Keratinocyte (primary cell): ENCODE results near the gene VWA5B2. TPM values are rescaled to one million over a fixed set of nuclear protein-coding genes. Genes with fewer than 3 reads are reported as not detected.

ENCODE experiments used
- DNase-seq: peaks from one replicate; pipeline ENCODE4 v3.0.0-alpha.2; 2011; ENCODE audit warnings: low read depth, missing footprints, low spot score
- FAIRE-seq: peaks from 2 replicates; lab custom pipeline; 2011; peaks lifted over from hg19 to GRCh38; lab: Jason Lieb, UNC
- H2AFZ ChIP-seq: 2 replicates; pipeline ENCODE4 v1.6.0; 2012; ENCODE audit warnings: low read length, control low read depth, inconsistent platforms; ENCODE audit not compliant: control insufficient read depth
- H3K27ac ChIP-seq: 2 replicates; pipeline ENCODE4 v1.5.1; 2011; ENCODE audit warnings: low read length; ENCODE audit not compliant: control insufficient read depth, insufficient read depth
- H3K27me3 ChIP-seq: 3 replicates; pipeline ENCODE4 v1.6.0; 2011; ENCODE audit warnings: low read length; ENCODE audit not compliant: control insufficient read depth, insufficient read depth; ENCODE audit errors: extremely low read depth
- H3K36me3 ChIP-seq, 2 experiments: 2 replicates in 1 of 2; 3 replicates in 1 of 2; pipeline ENCODE4 v1.5.1; 2011; ENCODE audit warnings: low read length in 2 of 2, mild to moderate bottlenecking in 1 of 2; ENCODE audit not compliant: control insufficient read depth in 2 of 2, insufficient read depth in 2 of 2; ENCODE audit errors: extremely low read depth in 1 of 2
- H3K4me1 ChIP-seq: 3 replicates; pipeline ENCODE4 v1.5.1; 2011; ENCODE audit warnings: low read length; ENCODE audit not compliant: control insufficient read depth, insufficient read depth; ENCODE audit errors: extremely low read depth
- H3K4me2 ChIP-seq: 3 replicates; pipeline ENCODE4 v1.6.0; 2011; ENCODE audit warnings: low read depth, low read length; ENCODE audit not compliant: control insufficient read depth, insufficient read depth; ENCODE audit errors: extremely low read depth
- H3K4me3 ChIP-seq, 3 experiments: fragments of 200-600 bp in 1 of 3; sonication (generic) in 1 of 3; 2 replicates in 2 of 3; 3 replicates in 1 of 3; pipeline ENCODE4 v1.5.1; 2011 to 2016; ENCODE audit warnings: low read length in 3 of 3, mild to moderate bottlenecking in 3 of 3, control low read depth in 2 of 3, inconsistent platforms in 1 of 3, low read depth in 1 of 3, mixed read lengths in 1 of 3, mixed run types in 1 of 3, moderate library complexity in 1 of 3; ENCODE audit not compliant: control insufficient read depth in 2 of 3, insufficient read depth in 2 of 3; ENCODE audit errors: extremely low read depth in 1 of 3
- H3K79me2 ChIP-seq: 2 replicates; pipeline ENCODE4 v1.6.0; 2012; ENCODE audit warnings: low read length; ENCODE audit not compliant: control insufficient read depth, insufficient read depth
- H3K9ac ChIP-seq: 3 replicates; pipeline ENCODE4 v1.6.0; 2011; ENCODE audit warnings: low read length; ENCODE audit not compliant: control insufficient read depth, insufficient read depth; ENCODE audit errors: extremely low read depth
- H3K9me1 ChIP-seq: 3 replicates; pipeline ENCODE4 v1.6.0; 2011; ENCODE audit warnings: low read length; ENCODE audit not compliant: control insufficient read depth, insufficient read depth; ENCODE audit errors: extremely low read depth
- H3K9me3 ChIP-seq: 2 replicates; pipeline ENCODE4 v1.5.1; 2012; ENCODE audit warnings: low read depth, low read length; ENCODE audit not compliant: control insufficient read depth
- H4K20me1 ChIP-seq: 3 replicates; pipeline ENCODE4 v1.6.0; 2011; ENCODE audit warnings: low read length; ENCODE audit not compliant: control insufficient read depth, insufficient read depth; ENCODE audit errors: extremely low read depth
- EZH2 ChIP-seq: IDR thresholded peaks from one replicate; pipeline ENCODE4 v1.6.1; 2012; ENCODE audit warnings: inconsistent platforms, mild to moderate bottlenecking, low read length, moderate library complexity
- dilution Hi-C: fragments of 300-500 bp; cut with MboI; formaldehyde crosslinking; loops from one replicate; pipeline ENCODE4 v1.7.0; 2020; ENCODE audit warnings: low sequenced_read_pairs; ENCODE audit not compliant: extremely low pct_ligation_motif_present
- polyA plus RNA-seq, 5 experiments: library from polyadenylated mRNA; depleted of rRNA in 3 of 5; stranded (reverse) in 3 of 5; stranded (forward) in 1 of 5; unstranded in 1 of 5; fragments of >200 nt; gene quantifications; 1 replicate in 1 of 5; 2 replicates in 3 of 5; 3 replicates in 1 of 5; pipeline versions ENCODE4 v1.2.1 to v1.2.3, GENCODE V29; 2011 to 2012; ENCODE audit warnings: missing spikeins in 2 of 5, low read depth in 1 of 5, low replicate concordance in 1 of 5
- TF ChIP-seq, protein P1 (sequence below), 3 experiments: IDR thresholded peaks in 1 of 3; conservative IDR thresholded peaks in 1 of 3; optimal IDR thresholded peaks in 1 of 3; 2 replicates in 2 of 3; 3 replicates in 1 of 3; pipeline versions ENCODE3 to v1.5.1; 2011; ENCODE audit warnings: low read length in 3 of 3, mild to moderate bottlenecking in 3 of 3, moderate library complexity in 2 of 3, control low read depth in 1 of 3, inconsistent platforms in 1 of 3; ENCODE audit not compliant: insufficient read depth in 2 of 3; ENCODE audit errors: extremely low read depth in 1 of 3

VWA5B2 gene
- polyA plus RNA-seq, 1 donor (not counting 4 experiments of a cell fraction or from before 2014, with no cell fraction given): not detected

DNA sequence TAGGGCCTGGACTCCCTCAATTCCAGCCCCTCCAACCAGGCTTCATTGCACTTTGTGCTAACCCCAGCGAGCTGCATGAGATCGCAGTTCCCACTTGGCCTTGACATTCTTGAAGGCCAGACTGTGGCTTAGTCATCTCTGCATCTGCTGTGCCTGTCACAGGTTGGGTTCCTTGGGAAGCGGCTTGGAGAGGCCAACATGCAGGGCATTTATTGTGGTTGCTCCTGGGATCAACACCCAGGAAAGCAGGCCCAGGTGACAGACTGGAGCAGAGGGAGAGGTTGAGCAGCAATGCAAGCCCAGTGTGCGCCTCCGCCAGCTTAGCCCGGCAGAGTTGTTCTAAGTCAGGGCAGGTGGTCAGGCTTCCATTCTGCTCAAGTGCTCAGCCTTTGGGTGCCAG lies 32.8 kb upstream of the VWA5B2 start:
- H3K36me3 ChIP-seq: peaks cover 21 to 25% of the 10 kb centered on the region in 2 experiments
- no peaks in the 10 kb centered on the region for H3K27me3 ChIP-seq
- no peaks in the 10 kb centered on the region for H4K20me1 ChIP-seq
- no peaks in the 10 kb centered on the region for H3K79me2 ChIP-seq
- H3K4me3 ChIP-seq: no peak overlapping the region
- H3K9me3 ChIP-seq: no peaks in the 10 kb centered on the region
- H3K9ac ChIP-seq: no peak overlapping the region
- H3K9me1 ChIP-seq: no peaks in the 10 kb centered on the region
- H3K4me2 ChIP-seq: no peak overlapping the region
- DNase-seq (no peak), FAIRE-seq (no peak)
- dilution Hi-C loops: no loop called here
- H3K27ac ChIP-seq: no peak overlapping the region
- H2AFZ ChIP-seq: no peak overlapping the region
- TF ChIP-seq, protein P1, sequence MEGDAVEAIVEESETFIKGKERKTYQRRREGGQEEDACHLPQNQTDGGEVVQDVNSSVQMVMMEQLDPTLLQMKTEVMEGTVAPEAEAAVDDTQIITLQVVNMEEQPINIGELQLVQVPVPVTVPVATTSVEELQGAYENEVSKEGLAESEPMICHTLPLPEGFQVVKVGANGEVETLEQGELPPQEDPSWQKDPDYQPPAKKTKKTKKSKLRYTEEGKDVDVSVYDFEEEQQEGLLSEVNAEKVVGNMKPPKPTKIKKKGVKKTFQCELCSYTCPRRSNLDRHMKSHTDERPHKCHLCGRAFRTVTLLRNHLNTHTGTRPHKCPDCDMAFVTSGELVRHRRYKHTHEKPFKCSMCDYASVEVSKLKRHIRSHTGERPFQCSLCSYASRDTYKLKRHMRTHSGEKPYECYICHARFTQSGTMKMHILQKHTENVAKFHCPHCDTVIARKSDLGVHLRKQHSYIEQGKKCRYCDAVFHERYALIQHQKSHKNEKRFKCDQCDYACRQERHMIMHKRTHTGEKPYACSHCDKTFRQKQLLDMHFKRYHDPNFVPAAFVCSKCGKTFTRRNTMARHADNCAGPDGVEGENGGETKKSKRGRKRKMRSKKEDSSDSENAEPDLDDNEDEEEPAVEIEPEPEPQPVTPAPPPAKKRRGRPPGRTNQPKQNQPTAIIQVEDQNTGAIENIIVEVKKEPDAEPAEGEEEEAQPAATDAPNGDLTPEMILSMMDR (optimal IDR thresholded peaks at IDR 0.05 in 1 of 3, IDR thresholded peaks at IDR 0.05 in 1 of 3, conservative IDR thresholded peaks at IDR 0.05 in 1 of 3; ENCODE audit: extremely low read depth in 1 of 3, insufficient read depth in 2 of 3, low read length in 3 of 3): no peak
- TF ChIP-seq EZH2: no peak
- no peaks in the 10 kb centered on the region for H3K4me1 ChIP-seq

DNA sequence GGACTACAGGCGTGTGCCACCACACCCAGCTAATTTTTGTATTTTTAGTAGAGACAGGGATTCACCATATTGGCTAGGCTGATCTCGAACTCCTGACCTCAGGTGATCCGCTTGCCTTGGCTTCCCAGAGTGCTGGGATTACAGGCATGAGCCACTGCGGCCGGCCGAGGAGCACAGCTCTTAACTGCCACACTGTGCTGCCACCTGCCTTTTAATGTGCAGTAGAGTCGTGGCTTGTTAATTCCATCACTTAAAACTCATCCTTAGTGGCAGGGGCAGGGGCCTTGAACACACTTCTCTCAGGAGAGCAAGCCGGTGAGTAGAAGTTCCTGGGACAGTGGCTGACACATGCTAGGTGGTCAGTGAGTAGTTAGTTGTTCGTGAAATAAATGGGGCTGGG lies 30.9 kb upstream of the VWA5B2 start:
- FAIRE-seq: no peak
- TF ChIP-seq, protein P1 (optimal IDR thresholded peaks at IDR 0.05 in 1 of 3, IDR thresholded peaks at IDR 0.05 in 1 of 3, conservative IDR thresholded peaks at IDR 0.05 in 1 of 3; ENCODE audit: extremely low read depth in 1 of 3, insufficient read depth in 2 of 3, low read length in 3 of 3): no peak
- no peak for TF ChIP-seq EZH2
- Histone ChIP-seq H3K9ac (no peak overlapping the region), H4K20me1 (no peaks in the 10 kb centered on the region), H2AFZ (no peak overlapping the region), H3K4me1 (no peaks in the 10 kb centered on the region), H3K4me2 (no peak overlapping the region), H3K36me3 (peaks cover 14 to 15% of the 10 kb centered on the region in 2 experiments), H3K27ac (no peak overlapping the region), H3K9me3 (no peaks in the 10 kb centered on the region), H3K27me3 (no peaks in the 10 kb centered on the region), H3K4me3 (no peak overlapping the region), H3K79me2 (no peaks in the 10 kb centered on the region), H3K9me1 (no peaks in the 10 kb centered on the region)
- DNase-seq: no peak
- dilution Hi-C loops: no loop called here
